Stimulated activated CD8-positive, alpha-beta memory T cell treated with anti-CD3 and anti-CD28 coated beads, Interleukin-4, amount 100 ng/mL, for 4 hours (primary cell): ENCODE results near the gene PACSIN2.
"Not testable (repeated sequence)": the region's sequence is repeated elsewhere in the genome, so short reads cannot be mapped to it uniquely, and the experiment has no call there.

Source experiments
- DNase-seq, 2 donors: peaks; one replicate each; pipeline ENCODE4 v3.0.0-alpha.2; 2020; ENCODE audit warnings: low read depth in 2 of 2, low spot score in 1 of 2

PACSIN2 gene, protein sequence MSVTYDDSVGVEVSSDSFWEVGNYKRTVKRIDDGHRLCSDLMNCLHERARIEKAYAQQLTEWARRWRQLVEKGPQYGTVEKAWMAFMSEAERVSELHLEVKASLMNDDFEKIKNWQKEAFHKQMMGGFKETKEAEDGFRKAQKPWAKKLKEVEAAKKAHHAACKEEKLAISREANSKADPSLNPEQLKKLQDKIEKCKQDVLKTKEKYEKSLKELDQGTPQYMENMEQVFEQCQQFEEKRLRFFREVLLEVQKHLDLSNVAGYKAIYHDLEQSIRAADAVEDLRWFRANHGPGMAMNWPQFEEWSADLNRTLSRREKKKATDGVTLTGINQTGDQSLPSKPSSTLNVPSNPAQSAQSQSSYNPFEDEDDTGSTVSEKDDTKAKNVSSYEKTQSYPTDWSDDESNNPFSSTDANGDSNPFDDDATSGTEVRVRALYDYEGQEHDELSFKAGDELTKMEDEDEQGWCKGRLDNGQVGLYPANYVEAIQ

GRCh38 chr22:43014869-43015676 is at the start of gene PACSIN2:
TSS of gene PACSIN2 (minus strand) at chr22:43015149. CDS start at chr22:42912080, 103,069 bp downstream.
- DNase-seq: peak; percentile 97 to 98

DNA sequence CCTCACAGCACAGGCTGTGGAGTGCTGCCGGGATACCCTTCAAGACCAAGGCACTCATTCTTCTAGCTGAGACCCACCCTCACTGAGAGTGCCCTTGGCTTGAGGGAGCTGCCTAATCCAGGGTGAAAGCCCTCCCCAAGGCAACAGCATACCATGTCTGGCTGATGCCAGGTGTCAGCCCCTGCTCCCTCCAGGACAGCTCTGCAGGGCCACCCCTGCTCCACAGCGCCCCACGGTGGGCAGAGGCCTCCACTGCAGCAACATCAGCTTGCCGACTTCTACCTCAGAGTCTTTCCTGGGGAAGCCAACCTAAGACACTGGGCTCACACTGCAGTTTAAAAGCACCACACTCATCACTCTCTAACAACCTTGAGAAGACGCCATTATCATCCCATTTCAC is 45.2 kb upstream of the PACSIN2 start:
- no peak for DNase-seq

GRCh38 chr22:43057641-43058040 is 42.7 kb upstream of the PACSIN2 start:
- DNase-seq: no peak

GRCh38 chr22:43053176-43053575 is 38.2 kb upstream of the PACSIN2 start:
- no peak for DNase-seq

DNA sequence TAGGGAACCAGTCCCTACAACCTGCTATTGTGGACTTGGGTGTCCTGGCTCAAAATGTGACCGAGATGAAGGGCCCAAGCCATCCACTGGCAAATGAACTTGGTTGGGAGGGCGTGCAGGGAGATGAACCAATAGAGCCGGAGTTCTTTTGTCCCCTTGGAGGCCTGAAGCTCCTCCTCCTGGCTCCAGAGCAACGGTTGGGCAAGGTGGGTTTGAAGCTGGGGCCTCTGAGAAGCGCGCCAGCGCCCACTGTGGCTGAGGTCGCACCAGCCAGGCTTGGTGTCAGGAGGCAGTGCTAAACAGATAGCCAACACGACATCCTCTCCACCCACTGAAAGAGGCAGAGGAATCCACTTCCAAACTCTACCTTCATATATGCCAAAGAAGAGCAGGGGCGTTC is 36.0 kb upstream of the PACSIN2 start:
- DNase-seq: no peak

GRCh38 chr22:43047605-43048004 is 32.7 kb upstream of the PACSIN2 start:
- DNase-seq: no peak

DNA sequence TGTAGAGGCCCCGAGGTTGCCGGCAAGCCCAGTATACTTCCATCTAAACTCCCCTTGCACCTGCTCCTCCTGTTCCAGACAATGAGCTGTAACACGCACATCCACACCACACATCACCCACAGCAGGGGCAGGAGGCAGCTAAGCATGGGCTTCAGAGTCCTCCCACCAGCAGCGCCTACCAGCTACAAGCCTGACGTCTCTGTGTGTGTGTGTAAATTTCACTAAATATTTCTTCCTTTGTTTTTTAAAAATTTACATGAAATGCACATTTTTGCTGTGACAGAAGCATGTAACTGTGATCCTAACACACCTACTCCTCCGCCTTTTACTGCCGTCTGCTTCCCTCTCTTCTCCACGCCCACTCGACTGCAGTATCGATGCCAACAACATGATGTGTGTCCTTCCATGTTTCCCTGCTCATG is 29.4 kb upstream of the PACSIN2 start:
- no peak for DNase-seq

- DNase-seq: no peak
Observed at GRCh38 chr22:43042101-43042780, 27.3 kb upstream of the PACSIN2 start.

- no peak for DNase-seq
Observed at GRCh38 chr22:43039800-43040199, 24.9 kb upstream of the PACSIN2 start.

- DNase-seq: no peak
Observed at GRCh38 chr22:43038325-43038724, 23.4 kb upstream of the PACSIN2 start.

- no peak for DNase-seq
Observed at GRCh38 chr22:43036282-43036829, 21.4 kb upstream of the PACSIN2 start.

DNA sequence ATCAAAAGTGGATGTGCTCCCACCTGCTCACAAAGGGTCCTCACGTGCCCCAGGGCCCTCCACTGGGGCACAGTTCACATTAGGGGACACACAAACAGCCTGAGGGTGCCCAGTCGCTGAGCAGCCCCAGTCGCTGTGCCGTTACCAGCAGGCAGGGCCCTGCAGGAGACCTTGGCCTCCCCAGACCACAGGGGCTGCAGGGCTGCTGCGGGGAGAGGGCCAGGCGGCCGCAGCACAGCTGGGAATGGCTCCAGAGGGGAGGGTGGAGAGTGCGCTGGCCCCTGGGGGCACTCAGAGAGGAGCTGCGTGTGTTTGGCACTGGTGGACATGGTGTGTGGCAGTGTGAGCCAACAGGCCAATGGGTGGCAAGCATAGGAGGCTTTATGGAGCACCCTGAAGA is 20.3 kb upstream of the PACSIN2 start:
- no peak for DNase-seq

- no peak for DNase-seq
Observed at GRCh38 chr22:43031617-43032016, 16.7 kb upstream of the PACSIN2 start.

DNA sequence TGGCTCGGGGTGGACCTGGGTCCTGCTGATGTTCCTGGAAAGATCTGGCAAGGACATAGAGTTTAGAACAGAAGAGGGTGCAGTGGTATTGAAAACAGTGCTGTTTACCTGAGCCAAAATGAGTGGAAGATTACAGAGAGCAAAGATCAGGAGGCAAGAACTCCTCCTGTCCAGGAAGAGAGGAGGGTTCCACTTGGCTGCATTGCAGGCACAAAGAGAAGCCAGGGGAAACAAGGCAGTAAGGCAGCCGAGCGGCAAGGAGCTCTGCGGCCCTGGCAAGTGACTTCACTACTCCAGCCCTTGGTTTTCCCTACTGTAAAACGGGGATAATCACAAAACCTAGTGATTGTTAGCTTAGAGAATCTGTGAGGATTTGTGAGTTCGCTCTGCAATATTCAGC is 3.7 kb upstream of the PACSIN2 start:
- no peak for DNase-seq

GRCh38 chr22:43017525-43018460 is 2.8 kb upstream of the PACSIN2 start:
- no peak for DNase-seq

DNA sequence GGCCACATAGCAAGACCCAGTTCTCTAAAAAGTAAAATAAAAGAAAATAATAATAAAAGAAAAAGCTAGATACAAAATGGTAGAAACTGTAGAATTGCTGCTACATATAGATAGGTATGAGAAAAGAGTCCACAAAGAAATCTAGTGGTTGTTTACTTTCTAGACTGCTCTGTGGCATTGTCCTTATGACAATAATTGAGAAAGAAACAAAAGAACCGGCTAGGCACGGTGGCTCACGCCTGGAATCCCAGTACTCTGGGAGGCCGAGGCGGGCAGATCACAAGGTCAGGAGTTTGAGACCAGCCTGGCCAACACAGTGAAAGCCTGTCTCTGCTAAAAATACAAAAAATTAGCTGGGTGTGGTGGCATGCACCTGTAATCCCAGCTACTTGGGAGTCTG is 1.2 kb upstream of the PACSIN2 start:
- DNase-seq: not testable (repeated sequence)

- no peak for DNase-seq
Observed at GRCh38 chr22:43015677-43016042, 711 bp upstream of the PACSIN2 start.

- no peak for DNase-seq
Observed at GRCh38 chr22:43014316-43014868, 557 bp downstream of the PACSIN2 start.

- DNase-seq: no peak
Observed at GRCh38 chr22:43013355-43014315, 1.3 kb downstream of the PACSIN2 start.
